ENCODE data around the gene CLEC2D. TPM values are rescaled to one million over a fixed set of nuclear protein-coding genes. Genes with fewer than 3 reads are reported as not detected.
A peak's percentile ranks its signal among the peaks of the same experiment; 100 is the strongest.
"Not testable (repeated sequence)": the region's sequence is repeated elsewhere in the genome, so short reads cannot be mapped to it uniquely, and the experiment has no call there.

CLEC2D gene
- total RNA-seq, 1 donor from 2014 or later, result 8.7 TPM

DNA sequence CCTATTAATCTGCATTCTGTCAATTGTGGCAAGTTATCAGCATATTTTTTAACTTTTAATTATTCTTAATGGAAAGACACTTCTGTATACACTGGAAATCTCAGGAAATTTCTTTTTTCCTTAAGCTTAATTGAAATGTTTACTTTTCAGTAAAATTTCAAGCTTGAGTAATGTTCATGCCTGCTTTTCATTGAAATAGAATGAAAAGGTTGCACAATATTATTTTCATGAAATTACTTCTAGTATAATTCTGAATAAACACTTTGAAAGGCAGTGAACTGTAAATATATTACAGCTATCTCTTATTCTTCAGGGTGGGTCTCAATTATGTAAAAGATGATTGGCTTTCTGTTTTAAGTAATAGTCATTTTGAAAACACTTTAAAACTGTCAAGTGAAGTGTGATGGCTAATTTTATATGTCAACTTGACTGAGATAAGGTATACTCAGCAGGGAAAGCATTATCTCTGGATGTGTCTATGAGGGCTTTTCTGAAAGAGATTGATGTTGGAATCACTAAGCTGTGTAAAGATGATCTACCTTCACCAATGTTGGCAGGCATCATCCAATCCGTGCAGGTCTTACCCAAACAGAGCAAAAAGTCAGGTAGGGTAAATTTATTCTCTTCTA, 29.9 kb downstream of the CLEC2D start:
- DNase-seq (ENCODE audit: extremely low read depth, low read depth, low spot score), result no peak

DNA sequence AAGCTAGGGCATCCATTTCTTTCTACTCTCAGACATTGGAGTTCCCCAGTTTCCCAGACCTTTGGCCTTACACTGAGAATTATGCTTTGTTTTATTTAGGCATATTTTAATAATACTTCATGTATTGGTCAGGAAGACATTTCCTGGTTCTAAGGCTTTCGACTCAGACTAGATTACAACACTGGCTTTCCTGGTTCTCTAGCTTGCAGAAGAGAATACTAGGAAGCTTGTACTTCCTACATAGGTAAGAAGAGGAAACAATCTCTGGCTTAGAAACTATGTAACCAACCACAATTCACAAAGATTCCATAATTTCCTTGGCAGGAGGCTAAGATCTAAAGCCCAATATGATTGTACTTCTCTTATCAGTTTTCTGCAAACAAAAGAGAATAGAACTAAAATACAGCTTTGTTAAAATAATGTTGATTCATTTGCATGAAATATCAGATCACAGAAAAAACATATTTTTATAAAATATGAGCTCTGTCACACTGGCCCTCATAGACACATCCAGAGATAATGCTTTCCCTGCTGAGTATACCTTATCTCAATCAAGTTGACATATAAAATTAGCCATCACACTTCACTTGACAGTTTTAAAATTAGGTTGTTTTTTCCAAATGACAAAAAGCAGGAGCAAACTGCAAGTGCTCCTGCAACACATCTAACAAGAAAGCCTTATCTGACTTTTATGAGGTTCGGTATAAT, 30.5 kb downstream of the CLEC2D start:
- DNase-seq (ENCODE audit: extremely low read depth, low read depth, low spot score), result peak; percentile 60

DNA sequence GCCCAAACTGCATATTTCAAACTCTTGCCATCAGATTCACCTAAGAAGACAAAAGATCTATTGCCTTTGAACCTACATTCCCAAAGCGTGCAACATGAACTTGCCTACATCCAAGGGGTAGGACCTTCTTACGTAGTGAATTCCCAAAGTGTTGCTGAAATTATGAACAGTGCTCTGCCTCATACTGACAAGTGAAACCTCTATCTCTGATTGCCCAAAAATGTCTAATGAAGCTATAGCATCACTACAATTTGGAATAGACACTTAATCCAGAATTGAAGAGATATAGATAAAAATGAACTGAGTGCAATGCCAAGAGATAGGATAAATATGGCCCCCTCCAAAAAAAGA, 31.1 kb downstream of the CLEC2D start:
- DNase-seq (ENCODE audit: extremely low read depth, low read depth, low spot score), result no peak

DNA sequence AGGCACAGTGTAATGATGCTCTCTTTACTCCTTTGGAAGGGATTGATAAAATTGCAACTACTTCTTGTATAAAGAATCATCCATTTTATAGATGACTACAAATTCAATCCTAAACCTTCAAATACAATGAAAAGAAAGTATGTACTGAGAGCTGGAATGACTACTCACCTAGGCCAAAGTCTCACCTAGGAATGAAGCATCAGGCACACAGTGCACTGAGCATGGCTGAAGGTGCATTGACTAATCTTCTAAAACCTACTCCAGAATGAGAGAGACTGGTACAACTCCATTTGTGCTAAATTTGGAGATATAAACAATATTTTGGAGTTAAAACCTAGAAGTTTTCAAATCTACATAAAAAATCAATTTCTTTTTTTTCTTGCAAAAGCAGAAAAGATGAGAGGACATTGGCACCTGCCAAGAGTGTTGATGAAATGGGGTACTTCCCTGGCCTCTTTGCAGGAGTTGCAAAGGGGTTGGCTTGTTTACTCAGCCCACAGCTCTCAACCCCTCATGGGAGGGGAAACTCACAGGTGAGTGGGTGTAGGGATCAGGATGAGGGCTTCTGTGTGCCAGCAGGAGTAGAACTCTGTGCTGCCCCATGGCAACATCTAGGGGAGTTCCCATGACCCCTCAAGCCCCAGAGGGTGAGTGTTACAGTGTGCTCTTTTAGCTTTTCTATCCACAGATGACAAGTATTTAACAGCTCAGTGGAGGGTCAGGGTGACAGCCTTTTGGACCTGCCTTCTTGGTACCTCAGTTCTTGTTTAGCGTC, 32.1 kb downstream of the CLEC2D start:
- DNase-seq (ENCODE audit: extremely low read depth, low read depth, low spot score), result no peak

DNA sequence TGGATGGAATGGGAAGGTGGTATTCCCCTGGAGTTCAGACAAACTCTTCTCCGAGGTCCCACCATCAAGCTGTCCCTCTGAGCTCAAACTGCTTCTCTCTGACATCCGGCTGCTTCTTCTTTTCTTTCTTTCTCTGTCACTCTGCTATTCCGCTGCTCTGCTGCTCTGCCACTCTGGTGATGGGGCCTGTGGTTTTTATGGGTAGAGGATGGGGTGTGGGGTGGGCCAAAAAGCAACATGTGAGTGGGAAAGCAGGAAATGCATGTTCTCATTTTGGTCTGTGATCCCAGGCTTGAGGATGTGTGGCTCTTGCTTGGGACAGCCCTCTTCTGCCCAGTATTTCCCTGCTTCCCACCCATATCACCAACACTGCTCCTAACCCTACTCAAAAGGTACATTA, 32.7 kb downstream of the CLEC2D start:
- no peak for DNase-seq (ENCODE audit: extremely low read depth, low read depth, low spot score)

DNA sequence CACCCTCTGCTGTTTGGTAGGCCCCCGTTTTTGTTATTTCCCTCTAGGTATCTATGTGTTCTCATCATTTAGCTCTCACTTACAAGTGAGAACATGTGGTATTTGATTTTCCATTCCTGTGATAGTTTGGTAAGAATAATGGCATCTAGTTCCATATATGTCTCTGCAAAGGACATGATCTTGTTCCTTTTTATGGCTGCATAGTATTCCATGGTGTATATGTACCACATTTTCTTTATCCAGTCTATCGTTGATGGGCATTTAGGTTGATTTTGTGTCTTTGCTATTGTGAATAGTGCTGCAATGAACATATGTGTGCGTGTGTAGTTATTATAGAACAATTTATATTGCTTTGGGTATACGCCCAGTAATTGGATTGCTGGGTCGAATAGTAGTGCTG, 35.0 kb downstream of the CLEC2D start:
- not testable (repeated sequence) for DNase-seq (ENCODE audit: extremely low read depth, low read depth, low spot score)

DNA sequence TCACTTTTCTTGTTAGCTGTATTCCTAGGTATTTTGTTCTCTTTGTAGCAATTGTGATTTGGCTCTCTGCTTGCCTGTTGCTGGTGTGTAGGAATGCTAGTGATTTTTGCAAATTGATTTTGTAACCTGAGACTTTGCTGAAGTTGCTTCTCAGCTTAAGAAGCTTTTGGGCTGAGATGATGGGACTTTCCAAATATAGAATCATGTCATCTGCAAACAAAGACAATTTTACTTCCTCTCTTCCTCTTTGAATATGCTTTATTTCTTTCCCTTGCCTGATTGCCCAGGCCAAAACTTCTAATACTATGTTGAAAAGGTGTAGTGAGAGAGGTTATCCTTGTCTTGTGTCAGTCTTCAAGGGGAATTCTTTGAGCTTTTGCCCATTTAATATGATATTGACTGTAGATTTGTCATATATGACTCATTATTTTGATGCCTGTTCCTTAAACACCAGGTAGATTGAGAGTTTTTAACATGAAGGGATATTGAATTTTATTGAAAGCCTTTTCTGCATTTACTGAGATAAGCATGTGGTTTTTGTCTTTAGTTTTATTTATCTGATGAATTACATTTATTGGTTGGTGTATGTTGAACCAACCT, 36.7 kb downstream of the CLEC2D start:
- DNase-seq (ENCODE audit: extremely low read depth, low read depth, low spot score), result no peak

DNA sequence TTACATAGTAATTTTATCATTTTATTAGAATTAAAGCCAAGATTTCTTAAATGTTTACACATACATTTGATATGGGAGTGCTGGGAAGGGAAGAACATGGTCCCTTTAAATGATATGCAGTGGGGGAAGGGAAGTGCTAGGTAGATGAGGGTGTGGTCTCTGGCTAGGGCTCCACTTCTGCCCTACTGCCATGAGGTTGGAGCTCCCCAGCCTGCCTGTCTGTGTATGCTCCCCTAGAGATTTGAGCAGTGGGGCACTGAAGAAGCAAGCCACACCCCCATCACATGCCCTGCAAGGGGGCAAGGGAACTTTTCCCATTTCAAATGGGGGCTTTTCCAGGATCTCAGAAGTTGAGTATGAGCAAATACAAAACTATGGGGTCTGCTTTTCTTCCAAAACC, 37.8 kb downstream of the CLEC2D start:
- no peak for DNase-seq (ENCODE audit: extremely low read depth, low read depth, low spot score)

DNA sequence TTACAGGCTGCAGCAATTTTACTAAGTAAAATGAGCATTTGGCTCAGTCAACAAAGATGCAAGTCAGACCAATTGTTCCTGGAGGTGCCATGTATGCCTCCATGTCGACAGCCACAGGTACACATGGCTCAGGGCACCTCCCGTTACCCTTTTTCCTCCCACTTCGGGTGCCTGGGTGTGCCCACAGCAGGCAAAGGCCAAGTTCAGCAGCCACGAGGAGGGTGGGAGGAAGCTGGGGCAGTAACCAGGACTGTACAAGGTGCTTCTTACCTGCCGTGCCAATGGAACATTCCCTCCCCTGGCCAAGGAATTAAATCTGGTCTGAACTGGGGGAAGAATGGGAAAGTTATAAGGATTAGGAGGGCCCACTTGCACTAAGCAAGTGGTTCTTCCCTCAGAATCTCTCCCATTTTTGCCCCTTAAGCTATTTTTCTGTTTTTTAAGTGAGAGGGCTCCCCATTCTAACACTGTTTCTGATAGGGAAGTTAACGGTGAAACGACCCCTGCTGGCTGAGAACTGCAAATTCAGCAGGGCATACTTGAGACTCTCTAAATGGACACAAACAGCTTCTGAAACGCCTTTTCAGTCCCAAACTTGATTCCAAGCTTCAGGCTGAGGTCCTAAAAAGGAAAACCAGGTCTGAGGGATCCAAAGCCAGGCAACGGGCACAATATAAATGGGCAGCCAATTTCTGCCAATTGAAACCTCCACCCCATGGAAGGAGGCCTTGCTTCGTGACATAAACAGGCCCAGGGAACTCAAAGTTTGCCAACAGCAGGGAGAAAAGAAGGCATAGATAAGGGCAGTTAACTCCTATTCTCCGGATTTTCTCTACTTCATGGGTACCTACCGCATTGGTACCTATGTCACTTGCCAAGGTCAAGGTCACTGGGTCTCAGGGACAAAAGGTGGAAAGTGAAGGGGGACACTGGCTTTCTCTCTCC, 38.6 kb downstream of the CLEC2D start:
- DNase-seq (ENCODE audit: extremely low read depth, low read depth, low spot score), result no peak

DNA sequence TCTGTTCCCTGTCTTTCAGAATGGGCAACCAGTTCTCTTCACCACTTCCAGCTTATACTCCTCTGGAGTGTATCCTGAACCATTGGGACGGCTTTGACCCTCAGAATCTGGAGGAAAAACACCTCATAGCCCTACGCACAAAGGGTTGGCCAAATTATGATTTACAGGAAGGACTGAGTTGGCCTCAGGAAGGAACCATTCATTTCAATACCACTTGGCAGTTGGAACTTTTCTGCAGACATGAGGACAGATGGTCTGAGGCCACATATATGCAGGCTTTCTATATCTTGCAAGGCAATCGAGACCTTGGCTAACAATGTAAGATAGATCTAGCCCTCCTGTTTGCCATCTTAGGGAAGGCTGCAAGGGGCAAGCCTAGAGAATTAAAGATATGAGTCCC, 39.3 kb downstream of the CLEC2D start:
- no peak for DNase-seq (ENCODE audit: extremely low read depth, low read depth, low spot score)

DNA sequence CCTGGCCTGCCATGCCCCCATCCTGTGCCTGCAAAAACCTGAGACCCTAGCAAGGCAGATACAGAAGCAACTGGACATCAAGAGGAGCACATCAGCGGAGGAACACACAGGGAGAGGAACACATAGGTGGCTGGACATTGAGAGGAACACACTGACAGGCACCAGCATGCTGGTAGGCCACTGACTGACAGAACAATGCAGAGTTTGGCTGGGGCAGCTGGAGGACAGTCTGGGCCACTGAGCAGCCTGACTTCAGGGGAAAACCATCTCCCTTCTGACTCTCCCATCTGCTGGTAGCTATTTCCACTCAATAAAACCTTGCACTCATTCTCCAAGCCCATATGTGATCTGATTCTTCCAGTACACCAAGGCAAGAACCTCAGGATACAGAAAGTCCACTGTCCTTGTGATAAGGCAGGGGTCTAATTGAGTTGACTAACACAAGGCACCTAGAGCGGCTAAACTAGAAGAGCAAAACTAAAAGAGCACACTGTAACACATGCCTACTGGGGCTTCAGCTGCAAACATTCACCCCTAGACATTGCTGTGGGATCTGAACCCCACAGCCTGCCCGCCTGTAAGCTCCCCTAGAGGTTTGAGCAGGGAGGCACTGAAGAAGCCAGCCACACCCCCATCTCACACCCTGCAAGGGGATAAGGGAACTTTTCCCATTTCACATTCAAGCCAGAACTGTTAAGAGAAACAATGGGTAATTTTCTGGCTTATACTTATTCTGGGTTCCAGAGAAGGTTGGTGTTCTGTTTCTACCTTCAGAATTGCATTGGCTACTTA, 41.3 kb downstream of the CLEC2D start:
- DNase-seq (ENCODE audit: extremely low read depth, low read depth, low spot score), result no peak

DNA sequence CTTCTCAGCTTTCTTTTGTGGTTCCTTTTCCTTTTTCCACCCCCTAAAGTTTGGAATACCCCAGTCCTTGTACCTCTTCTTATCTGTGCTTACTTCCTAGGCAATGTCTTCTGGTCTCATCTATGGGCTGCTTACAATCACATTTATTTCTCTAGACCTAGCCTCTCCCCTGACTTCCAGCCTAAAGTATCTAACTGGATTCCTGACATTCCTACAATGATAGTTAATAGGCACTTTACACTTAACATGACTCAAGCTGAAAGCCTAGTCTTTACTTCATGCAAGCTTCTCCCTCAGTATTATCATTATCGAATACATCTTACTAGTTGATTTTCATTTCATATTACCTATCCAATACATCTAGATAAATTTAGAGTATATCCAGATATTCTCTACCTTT, 42.2 kb downstream of the CLEC2D start:
- no peak for DNase-seq (ENCODE audit: extremely low read depth, low read depth, low spot score)

DNA sequence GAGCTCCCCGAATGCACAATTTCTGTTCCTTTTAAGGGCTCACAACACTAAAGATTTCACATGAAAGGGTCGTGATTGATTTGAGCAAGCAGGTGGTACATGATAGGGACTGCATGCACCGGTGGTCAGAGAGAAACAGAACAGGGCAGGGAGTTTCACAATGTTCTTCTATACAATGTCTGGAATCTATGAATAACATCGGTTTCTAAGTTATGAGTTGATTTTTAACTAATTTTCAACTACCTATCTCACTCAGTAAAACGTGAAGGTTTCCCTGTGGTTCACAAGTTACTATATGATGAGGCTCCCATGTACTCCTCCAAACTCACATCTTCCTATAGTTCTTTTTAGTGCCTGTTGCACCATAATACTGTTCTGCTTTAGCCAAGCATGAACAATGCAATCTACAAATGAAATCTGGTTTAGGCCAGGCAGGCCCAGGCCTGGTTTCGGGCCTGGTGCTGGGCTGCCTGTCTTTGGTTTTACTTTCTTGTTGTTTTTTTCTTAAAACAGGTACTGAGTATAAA, 43.6 kb downstream of the CLEC2D start:
- not testable (repeated sequence) for DNase-seq (ENCODE audit: extremely low read depth, low read depth, low spot score)

DNA sequence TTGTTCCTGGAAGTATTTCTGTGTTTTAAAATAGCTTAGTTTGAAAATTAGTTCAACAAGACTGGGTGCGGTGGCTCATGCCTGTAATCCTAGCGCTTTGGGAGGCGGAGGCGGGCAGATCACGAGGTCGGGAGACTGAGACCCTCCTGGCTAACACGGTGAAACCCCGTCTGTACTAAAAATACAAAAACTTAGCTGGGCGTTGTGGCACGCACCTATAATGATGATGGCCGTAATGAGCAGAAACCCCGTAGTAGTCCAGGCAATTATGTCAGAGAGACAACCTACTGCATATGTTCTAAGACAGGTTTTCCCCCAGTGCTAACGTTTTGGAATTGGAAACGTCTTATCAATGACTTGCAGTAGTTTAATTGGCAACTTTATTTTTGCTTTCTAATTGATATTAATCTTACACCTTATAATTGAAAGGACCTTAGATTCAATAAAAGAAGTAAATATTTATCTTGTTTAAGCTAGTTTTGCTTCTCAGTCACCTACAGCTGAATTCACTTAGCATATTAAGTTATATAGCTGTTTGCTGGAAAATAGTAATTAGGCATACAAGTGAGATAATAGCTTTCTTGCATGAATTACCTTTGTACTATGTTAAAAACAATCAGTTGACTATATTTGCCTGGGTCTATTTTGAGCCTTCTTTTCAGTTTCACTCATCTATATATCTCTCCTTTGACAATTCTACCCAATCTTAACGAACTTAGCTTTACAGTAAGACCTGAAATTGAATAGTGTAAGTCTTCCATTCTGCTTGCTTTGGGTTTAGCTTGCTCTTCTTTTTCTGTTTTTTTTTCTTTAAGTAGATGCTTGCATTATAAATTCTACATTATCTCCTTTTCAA, 47.8 kb downstream of the CLEC2D start:
- no peak for DNase-seq (ENCODE audit: extremely low read depth, low read depth, low spot score)

DNA sequence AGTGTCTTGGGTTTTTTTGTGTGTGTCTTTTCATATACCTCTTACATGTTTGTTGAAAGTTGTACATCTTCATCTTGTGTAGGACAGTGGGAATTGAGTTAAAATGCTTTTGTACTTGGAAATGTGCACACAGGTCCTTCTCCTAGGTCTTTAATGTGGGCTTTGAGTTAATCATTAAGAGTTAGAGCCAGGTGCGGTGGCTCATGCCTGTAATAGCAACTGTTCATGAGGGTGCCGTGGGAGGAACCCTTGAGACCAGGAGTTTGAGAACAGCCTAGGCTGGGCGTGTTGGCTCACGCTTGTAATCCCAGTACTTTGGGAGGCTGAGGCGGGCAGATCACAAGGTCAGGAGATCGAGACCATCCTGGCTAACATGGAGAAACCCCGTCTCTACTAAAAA, 49.5 kb downstream of the CLEC2D start:
- DNase-seq (ENCODE audit: extremely low read depth, low read depth, low spot score), result no peak

DNA sequence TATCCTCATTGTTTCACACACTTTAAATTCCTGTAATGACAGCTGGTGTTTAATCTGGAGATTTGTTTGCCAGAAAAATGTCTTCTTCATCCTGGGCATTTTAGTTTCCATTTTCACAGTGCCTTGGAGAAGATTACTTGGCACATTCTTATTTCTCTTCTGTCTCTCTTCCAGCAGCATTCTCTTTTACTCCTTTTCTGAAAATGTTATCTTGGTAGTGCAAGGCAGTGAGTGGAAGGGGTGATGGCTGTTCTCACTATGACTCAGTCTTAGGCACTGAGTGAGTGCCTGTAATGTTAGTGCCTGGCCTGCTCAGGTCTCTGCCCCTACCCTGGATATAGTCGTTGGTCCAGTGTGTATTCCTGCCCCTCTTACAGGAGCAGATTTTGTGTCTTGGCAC, 50.3 kb downstream of the CLEC2D start:
- DNase-seq (ENCODE audit: extremely low read depth, low read depth, low spot score), result no peak

DNA sequence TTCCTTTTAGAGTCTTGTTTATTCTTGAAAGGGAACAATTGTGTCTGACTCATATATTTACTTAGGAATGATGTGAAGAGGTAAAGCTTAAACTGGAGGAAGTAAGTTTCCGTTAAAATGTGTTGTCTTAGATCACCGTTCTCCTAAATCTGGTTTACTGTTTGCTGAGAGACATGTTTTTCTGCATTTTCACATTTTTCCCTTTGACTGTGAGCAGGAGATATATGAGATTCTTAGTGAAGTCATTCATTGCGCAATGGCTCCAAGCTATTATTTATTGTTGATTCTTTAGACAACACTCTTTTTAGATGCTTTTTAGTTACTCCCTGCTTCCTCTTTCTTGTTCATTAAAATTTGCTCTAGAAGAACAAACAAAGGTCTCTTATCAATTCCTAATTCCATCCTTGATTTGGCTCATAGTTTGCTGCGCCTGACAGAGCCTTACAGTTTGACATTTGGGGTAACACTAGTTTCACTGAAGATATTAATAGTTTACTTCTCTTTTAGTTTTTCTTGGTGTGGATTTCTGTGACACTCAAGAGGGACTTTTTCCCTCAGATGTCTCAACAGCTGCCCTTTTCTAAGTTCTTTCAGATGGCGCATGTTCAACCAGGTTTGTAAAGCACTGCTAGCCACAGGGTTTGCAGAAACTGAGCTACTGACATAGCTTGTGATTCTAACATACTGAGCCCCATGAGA, 52.0 kb downstream of the CLEC2D start:
- DNase-seq (ENCODE audit: extremely low read depth, low read depth, low spot score), result no peak

DNA sequence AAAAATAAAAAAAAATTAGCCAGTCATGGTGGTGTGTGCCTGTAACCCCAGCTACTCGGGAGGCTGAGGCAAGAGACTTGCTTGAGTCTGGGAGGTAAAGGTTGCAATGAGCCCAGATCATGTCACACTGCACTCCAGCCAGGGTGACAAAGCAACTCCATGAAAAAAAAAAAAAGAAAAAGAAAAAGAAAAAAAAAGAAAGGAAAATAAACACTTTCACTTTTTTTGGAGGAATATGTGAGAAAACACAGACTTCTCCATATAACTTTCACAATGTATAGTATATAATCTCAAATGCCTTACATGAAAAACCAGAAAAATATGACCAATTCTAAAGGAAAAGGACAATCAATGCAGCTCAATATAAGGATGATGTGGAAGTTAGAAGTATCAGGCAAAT, 54.5 kb downstream of the CLEC2D start:
- no peak for DNase-seq (ENCODE audit: extremely low read depth, low read depth, low spot score)

Data from glomerular endothelial cell (primary cell).